Liver (tissue), 3 donors: ENCODE data around the gene SSRP1.

Experiments
- ATF3 ChIP-seq: IDR thresholded peaks from 2 replicates; pipeline ENCODE4 v1.6.1; 2016; ENCODE audit warnings: antibody characterized with exemption
- CTCF ChIP-seq: fragments of 150-350 bp; IDR thresholded peaks from 2 replicates; pipeline ENCODE4 v1.5.1; 2017; ENCODE audit warnings: improper control_type of control experiment, low read depth, low read length; ENCODE audit not compliant: missing input control
- EGR1 ChIP-seq, 2 donors: IDR thresholded peaks; 2 replicates each; pipeline ENCODE4 v1.6.1; 2016 to 2018; ENCODE audit warnings: antibody characterized with exemption in 2 of 2, low read depth in 2 of 2
- FOXA1 ChIP-seq: IDR thresholded peaks from 2 replicates; pipeline ENCODE4 v1.6.1; 2016; ENCODE audit warnings: antibody characterized with exemption
- GABPA ChIP-seq, 2 donors: IDR thresholded peaks in 1 of 2; conservative IDR thresholded peaks in 1 of 2; 2 replicates each; pipeline ENCODE4 v1.6.1; 2016; ENCODE audit warnings: antibody characterized with exemption in 2 of 2, mild to moderate bottlenecking in 1 of 2, moderate library complexity in 1 of 2
- REST ChIP-seq: IDR thresholded peaks from 2 replicates; pipeline ENCODE4 v1.6.1; 2016; ENCODE audit warnings: antibody characterized with exemption, mild to moderate bottlenecking
- RXRA ChIP-seq, 2 donors: IDR thresholded peaks; 2 replicates each; pipeline ENCODE4 v1.6.1; 2017 to 2018; ENCODE audit warnings: antibody characterized with exemption in 2 of 2, mild to moderate bottlenecking in 1 of 2
- SP1 ChIP-seq: IDR thresholded peaks from 2 replicates; pipeline ENCODE4 v1.6.1; 2018; ENCODE audit warnings: antibody characterized with exemption, mild to moderate bottlenecking
- TAF1 ChIP-seq: conservative IDR thresholded peaks from 2 replicates; pipeline ENCODE4 v1.6.1; 2016; ENCODE audit warnings: antibody characterized with exemption, mild to moderate bottlenecking
- YY1 ChIP-seq: IDR thresholded peaks from 2 replicates; pipeline ENCODE4 v1.6.1; 2016; ENCODE audit warnings: antibody characterized with exemption, mild to moderate bottlenecking
- ZBTB33 ChIP-seq: IDR thresholded peaks from 2 replicates; pipeline ENCODE4 v1.6.1; 2016; ENCODE audit warnings: antibody characterized with exemption
- TF ChIP-seq, protein P1 (sequence below): IDR thresholded peaks from 2 replicates; pipeline ENCODE4 v1.6.1; 2016; ENCODE audit warnings: antibody characterized with exemption
- donor health status: healthy.
- donor health status: healthy.

DNA sequence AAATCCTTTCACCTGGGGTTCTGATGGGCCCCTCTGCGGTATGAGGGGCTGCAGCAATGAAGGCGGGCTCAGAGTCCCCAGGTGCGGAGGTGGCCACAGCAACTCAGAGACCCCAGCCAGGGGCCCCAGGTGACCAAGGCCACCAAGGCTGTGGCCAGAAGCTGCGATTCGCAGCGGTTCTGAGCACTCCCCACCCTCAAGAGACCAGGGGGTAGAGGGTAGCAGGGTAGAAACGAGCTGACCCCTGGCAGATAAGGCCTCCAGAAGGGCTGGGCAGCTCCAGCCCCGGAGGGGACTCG, 11.9 kb downstream of the SSRP1 start:
- TF ChIP-seq REST (no peak), CTCF (no peak), ZBTB33 (no peak), EGR1 (IDR thresholded peaks at IDR 0.05; ENCODE audit: low read depth in 2 of 2) (no peak), TAF1 (no peak), YY1 (no peak), GABPA (IDR thresholded peaks at IDR 0.05 in 1 of 2, conservative IDR thresholded peaks at IDR 0.05 in 1 of 2) (no peak), SP1 (no peak), RXRA (IDR thresholded peaks at IDR 0.05) (no peak), ATF3 (no peak), FOXA1 (no peak)
- TF ChIP-seq, protein P1, sequence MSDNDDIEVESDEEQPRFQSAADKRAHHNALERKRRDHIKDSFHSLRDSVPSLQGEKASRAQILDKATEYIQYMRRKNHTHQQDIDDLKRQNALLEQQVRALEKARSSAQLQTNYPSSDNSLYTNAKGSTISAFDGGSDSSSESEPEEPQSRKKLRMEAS = no peak
